HG03432 (cell line): ENCODE data around the gene FAM117B.
"Not testable (repeated sequence)": the region's sequence is repeated elsewhere in the genome, so short reads cannot be mapped to it uniquely, and the experiment has no call there.

ENCODE experiments used
- ATAC-seq: cut with Tn5 transposase; IDR thresholded peaks from one replicate; pipeline ENCODE4 v1.9.1; 2021; ENCODE audit warnings: mild to moderate bottlenecking, moderate library complexity; ENCODE audit not compliant: unreplicated experiment

The FAM117B gene

GRCh38 chr2:202757339-202757738 lies 122.6 kb downstream of the FAM117B start:
- ATAC-seq = no peak

- ATAC-seq = no peak
These were observed 123.4 kb downstream of the FAM117B start for GRCh38 chr2:202758128-202758527.

- ATAC-seq = no peak
These were observed 123.8 kb downstream of the FAM117B start for GRCh38 chr2:202758604-202759003.

DNA sequence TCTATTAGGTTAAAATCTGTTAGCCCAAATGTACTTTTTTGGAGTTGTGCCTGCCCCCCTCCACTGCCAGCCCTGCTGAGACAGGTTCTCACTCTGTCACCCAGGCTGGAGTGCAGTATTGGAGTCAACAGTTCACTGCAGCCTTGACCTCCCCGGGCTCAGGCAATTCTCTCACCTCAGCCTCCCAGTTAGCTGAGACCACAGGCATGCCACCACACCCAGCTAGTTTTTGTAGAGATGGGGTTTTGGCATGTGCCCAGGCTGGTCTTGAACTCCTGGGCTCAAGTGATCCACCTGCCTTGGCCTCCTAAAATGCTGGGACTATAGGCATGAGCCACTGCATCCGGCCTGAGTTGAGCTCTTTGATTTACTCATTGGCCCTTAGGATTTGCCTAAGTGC lies 126.1 kb downstream of the FAM117B start:
- ATAC-seq = no peak

DNA sequence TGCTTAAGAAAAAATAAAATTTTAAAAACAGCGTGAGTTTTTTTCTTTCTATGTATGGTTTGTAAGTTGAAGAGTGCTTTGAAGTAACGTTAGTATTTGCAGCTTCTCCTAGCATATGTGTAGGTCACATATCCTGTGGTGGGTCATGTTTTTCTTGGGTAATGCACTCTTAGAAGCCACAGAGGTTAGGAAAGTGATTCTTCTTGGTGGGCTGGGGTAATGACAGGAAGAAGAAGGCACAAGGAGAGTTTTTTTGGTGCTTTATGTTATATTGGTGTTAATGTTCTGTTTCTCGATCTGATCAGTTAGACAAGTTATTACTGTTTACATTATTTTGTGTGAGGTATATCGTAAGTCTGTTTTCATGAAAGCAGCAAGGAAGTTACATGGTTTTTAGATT lies 127.8 kb downstream of the FAM117B start:
- no peak for ATAC-seq

GRCh38 chr2:202763916-202764315 lies 129.1 kb downstream of the FAM117B start:
- ATAC-seq = no peak

- no peak for ATAC-seq
These were observed 130.2 kb downstream of the FAM117B start for GRCh38 chr2:202764991-202765390.

- ATAC-seq = no peak
These were observed 130.7 kb downstream of the FAM117B start for GRCh38 chr2:202765436-202765835.

- no peak for ATAC-seq
These were observed 133.5 kb downstream of the FAM117B start for GRCh38 chr2:202768273-202768672.

- ATAC-seq = no peak
These were observed 134.4 kb downstream of the FAM117B start for GRCh38 chr2:202769201-202769600.

DNA sequence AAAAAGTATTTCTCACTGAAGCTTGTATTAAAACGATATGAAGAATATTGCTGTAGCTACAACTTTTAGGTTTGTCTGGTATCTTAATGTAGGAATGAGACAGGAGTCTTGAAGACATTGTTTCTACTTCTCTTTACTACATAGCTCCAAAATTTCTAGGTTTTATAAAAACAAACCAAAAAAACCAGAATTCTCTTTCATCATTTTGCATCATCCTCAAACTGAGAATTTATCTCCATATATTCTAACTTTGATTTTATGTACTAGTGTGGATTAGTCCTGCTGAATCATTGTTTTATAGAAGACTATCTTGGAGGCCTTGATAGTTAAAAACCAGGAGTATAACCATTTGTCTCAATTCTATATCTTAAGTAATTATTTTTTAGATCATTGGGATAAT lies 136.6 kb downstream of the FAM117B start:
- no peak for ATAC-seq

GRCh38 chr2:202771741-202772460 lies 137.1 kb downstream of the FAM117B start:
- ATAC-seq = no peak

DNA sequence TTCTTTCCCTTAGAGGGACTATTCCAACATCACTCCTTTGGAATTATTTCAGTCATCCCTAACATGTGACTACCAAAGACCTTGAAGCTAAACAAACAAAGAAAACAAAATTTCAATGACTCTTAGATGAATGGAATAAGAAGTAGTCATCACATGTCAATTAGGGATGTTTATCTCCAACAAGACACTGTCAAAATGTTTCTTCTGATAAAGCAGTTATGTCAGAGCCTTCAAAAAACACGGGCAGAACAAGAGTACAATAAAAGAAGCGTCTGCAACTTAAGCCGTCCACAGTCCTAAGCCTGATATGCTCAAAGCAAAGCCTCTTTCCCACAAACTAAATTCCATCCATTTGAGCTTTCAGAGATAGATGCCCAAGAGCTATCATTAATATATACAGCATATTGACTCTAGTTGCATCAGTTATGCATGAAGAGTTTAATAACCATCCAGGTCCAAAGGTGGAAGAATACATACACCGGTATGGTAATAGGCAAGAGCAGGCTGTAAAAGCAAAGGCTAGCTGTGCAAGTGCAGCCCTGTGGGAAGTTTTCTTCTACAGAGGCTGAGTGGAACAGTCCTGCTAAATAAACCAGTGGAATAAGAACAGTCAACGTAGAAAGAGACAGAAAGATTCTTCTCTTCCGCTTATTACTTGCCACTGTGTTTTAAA lies 138.7 kb downstream of the FAM117B start:
- ATAC-seq = no peak

DNA sequence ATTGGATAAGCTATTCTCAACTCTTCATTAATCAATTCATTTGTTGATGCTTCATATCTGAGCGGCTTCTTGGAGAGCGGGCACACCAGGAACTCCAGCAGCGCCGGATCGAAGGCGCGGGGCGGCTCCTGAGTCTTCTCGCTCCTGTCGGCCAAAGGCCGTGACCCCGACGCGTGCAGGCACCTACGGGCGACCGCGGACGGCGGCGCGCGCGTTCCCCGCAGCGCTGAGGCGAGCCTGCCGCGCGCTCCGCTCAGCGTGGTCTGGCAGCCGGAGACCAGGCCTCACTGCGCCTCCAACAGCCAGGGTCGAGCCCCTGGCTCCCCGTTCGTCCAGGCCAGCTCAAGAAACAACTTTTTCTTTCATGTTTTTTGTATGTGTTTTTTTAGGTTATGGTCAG lies 139.3 kb downstream of the FAM117B start:
- ATAC-seq = no peak

DNA sequence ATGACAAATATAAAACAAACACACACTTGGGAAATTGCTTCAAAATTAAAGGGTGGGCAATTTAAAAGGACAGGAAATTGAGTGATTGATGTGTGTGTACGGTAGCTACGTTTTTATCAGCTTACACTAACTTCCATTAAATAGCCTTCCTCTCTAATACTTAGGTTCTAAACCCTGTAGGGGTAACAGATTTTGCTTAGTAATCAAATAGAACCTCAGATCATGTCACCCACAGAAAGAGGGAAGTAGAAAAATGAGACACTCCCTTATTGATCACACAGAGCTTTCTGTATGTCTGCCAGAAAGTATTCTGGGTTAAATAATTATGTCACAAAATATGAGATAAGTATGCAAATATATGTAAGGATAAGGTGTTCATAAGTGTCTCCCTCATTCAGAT lies 143.4 kb downstream of the FAM117B start:
- ATAC-seq = no peak

GRCh38 chr2:202780514-202781021 lies 145.8 kb downstream of the FAM117B start:
- peak; percentile 99 for ATAC-seq

DNA sequence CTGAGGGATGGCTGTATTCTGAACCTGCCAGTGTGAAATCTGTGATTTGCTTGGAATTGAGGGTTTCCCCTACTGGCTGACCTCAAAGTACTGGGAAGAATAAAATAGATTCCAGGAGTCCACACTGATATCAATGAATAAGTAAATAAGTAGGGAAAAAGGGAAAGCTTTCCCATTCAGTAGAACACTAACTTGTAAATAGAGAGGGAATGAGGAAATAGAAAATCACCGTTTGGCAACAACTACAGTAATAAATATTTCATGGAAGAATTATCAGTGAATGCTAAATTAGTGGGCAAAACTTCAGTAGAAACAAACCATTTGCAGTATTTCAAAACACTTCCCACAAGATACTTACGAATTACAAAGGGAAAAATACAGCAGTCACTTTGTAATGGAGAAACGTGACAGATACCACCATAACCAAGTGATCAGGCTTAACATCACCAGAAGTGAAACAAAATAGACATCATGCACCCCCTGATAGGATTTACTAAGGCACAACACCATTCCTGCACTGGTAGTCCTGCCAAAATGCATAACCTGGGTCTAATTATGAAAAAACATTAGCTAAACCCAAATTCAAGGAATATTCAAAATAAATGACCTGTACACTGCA lies 148.3 kb downstream of the FAM117B start:
- no peak for ATAC-seq

GRCh38 chr2:202786842-202787241 lies 152.1 kb downstream of the FAM117B start:
- no peak for ATAC-seq

- no peak for ATAC-seq
These were observed 155.9 kb downstream of the FAM117B start for GRCh38 chr2:202790676-202791075.

DNA sequence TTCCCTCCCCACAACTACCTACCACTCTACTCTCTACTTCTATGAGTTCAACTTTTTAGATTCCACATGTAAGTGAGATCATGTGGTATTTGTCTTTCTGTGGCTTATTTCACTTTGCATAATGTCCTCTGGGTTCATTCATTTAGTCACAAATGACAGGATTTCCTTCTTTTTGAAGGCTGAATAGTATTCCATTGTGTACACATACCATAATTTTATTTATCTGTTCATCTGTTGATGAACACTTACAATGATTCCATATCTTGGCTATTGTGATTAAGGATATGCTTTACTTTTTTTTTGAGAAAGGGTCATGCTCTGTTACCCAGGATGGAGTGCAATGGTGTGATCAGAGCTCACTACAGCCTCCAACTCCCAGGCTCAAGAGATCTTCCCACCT lies 163.2 kb downstream of the FAM117B start:
- no peak for ATAC-seq

- ATAC-seq = not testable (repeated sequence)
These were observed 171.1 kb downstream of the FAM117B start for GRCh38 chr2:202805911-202806310.
